PC-9 (cell line): Measurements from ENCODE around the gene STAU1. TPM values are rescaled to one million over a fixed set of nuclear protein-coding genes. Genes with fewer than 3 reads are reported as not detected.
"Not testable (repeated sequence)": the region's sequence is repeated elsewhere in the genome, so short reads cannot be mapped to it uniquely, and the experiment has no call there.

Source experiments
- BruUV-seq: library from RNA; stranded (reverse); fragments of 400-500 nt; replicated peaks from 2 replicates; lab custom pipeline; 2021; lab: Mats Ljungman, UMichigan
- CTCF ChIA-PET: fragments of 300-600 bp; sonication (Branson Sonifier 250); formaldehyde crosslinking; loops from one replicate; lab custom pipeline; 2022; ENCODE audit warnings: antibody characterized with exemption; lab: Charles Lee
- POLR2A ChIA-PET: fragments of 300-600 bp; sonication (Branson Sonifier 250); formaldehyde crosslinking; loops from one replicate; lab custom pipeline; 2022; ENCODE audit warnings: antibody characterized with exemption; ENCODE audit not compliant: unreplicated experiment; lab: Charles Lee
- DNase-seq, 2 experiments: peaks; one replicate each; pipeline versions ENCODE4 v3.0.0 to v3.0.0-alpha.2; 2015 to 2022; ENCODE audit warnings: mixed read lengths in 1 of 2
- H2AFZ ChIP-seq: fragments of 200-600 bp; sonication (generic); 2 replicates; pipeline ENCODE4 v1.8.1; 2017; ENCODE audit warnings: antibody characterized with exemption
- H3F3A ChIP-seq: fragments of 200-600 bp; sonication (generic); 2 replicates; pipeline ENCODE4 v1.8.1; 2017; ENCODE audit warnings: antibody characterized with exemption, mild to moderate bottlenecking, low read depth; ENCODE audit not compliant: insufficient read depth
- H3K27ac ChIP-seq: fragments of 200-600 bp; sonication (generic); 2 replicates; pipeline ENCODE4 v1.6.1; 2016; ENCODE audit warnings: mixed run types
- H3K27me3 ChIP-seq: fragments of 200-600 bp; sonication (generic); 2 replicates; pipeline ENCODE4 v1.6.1; 2016; ENCODE audit warnings: low read depth, mixed run types; ENCODE audit not compliant: insufficient read depth
- H3K36me3 ChIP-seq: fragments of 200-600 bp; sonication (generic); 2 replicates; pipeline ENCODE4 v1.6.1; 2016; ENCODE audit warnings: low read depth, mixed run types
- H3K4me1 ChIP-seq: fragments of 200-600 bp; sonication (generic); replicated peaks from 2 replicates; pipeline ENCODE4 v1.6.1; 2016; ENCODE audit warnings: mixed run types; ENCODE audit not compliant: insufficient read depth
- H3K4me2 ChIP-seq: fragments of 200-600 bp; sonication (generic); 2 replicates; pipeline ENCODE4 v1.6.1; 2017; ENCODE audit warnings: mixed run types
- H3K4me3 ChIP-seq: fragments of 200-600 bp; sonication (generic); 2 replicates; pipeline ENCODE4 v1.6.1; 2016; ENCODE audit warnings: mixed run types
- H3K79me2 ChIP-seq: fragments of 200-600 bp; sonication (generic); 2 replicates; pipeline ENCODE4 v1.6.1; 2017; ENCODE audit warnings: low read depth, mixed run types
- H3K9me2 ChIP-seq: fragments of 200-600 bp; sonication (generic); 2 replicates; pipeline ENCODE4 v1.8.1; 2017; ENCODE audit warnings: mild to moderate bottlenecking; ENCODE audit not compliant: insufficient read depth
- H3K9me3 ChIP-seq: fragments of 200-600 bp; sonication (generic); 2 replicates; pipeline ENCODE4 v1.8.1; 2016; ENCODE audit warnings: low read depth; ENCODE audit not compliant: insufficient read depth
- H4K20me1 ChIP-seq: fragments of 200-600 bp; sonication (generic); 2 replicates; pipeline ENCODE4 v1.8.1; 2017; ENCODE audit not compliant: insufficient read depth
- EZH2 ChIP-seq: fragments of 200-600 bp; sonication (generic); IDR thresholded peaks from 2 replicates; pipeline ENCODE4 v1.8.0; 2017; ENCODE audit warnings: antibody characterized with exemption, low read depth
- intact Hi-C: fragments of 100-400 bp; cut with micrococcal nuclease; formaldehyde crosslinking; loops from one replicate; pipeline ENCODE4 v1.10.0; 2022; ENCODE audit not compliant: unreplicated experiment
- total RNA-seq: library from RNA; stranded (reverse); gene quantifications from 2 replicates; pipeline ENCODE4 v1.2.3, GENCODE V29; 2021
- TF ChIP-seq, protein P1 (sequence below): fragments of 200-600 bp; sonication (generic); conservative IDR thresholded peaks from 2 replicates; pipeline ENCODE4 v1.6.1; 2017; ENCODE audit warnings: mixed run types, antibody characterized with exemption, mild to moderate bottlenecking, moderate library complexity

The STAU1 gene
- total RNA-seq, 1 experiment from 2014 or later, result 153 TPM

DNA sequence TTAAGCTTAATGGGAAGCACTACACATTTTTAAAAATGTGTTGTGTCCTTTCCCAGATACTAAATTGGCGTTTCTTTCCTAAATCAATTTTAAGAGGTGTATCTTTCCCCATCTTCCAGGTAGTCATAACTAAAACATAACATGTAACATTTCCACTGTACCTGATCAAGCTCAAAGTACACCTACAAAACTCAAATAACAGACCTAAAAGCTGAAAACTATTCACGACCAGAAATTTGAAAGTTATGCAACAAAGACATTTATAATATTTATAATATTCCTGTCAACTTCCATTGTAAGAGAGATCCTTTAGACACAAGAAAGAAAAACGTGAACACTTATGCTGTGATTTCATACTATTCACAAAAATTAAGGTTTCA lies 3.5 kb downstream of the STAU1 start:
- Histone ChIP-seq H4K20me1 (peaks cover 72% of the 10 kb centered on the region), H3K27ac (no peak overlapping the region), H3F3A (peaks cover 19% of the 10 kb centered on the region; the same call in 1 of the 2 replicates), H3K4me2 (no peak overlapping the region), H3K27me3 (no peaks in the 10 kb centered on the region), H3K4me1 (peaks cover 24% of the 10 kb centered on the region), H3K9me2 (no peaks in the 10 kb centered on the region), H2AFZ (no peak overlapping the region), H3K79me2 (peaks cover 81% of the 10 kb centered on the region), H3K9me3 (no peaks in the 10 kb centered on the region), H3K36me3 (peaks cover 7% of the 10 kb centered on the region; the same call in 1 of the 2 replicates), H3K4me3 (no peak overlapping the region)
- no peak for DNase-seq
- TF ChIP-seq EZH2, result no peak
- TF ChIP-seq, protein P1, sequence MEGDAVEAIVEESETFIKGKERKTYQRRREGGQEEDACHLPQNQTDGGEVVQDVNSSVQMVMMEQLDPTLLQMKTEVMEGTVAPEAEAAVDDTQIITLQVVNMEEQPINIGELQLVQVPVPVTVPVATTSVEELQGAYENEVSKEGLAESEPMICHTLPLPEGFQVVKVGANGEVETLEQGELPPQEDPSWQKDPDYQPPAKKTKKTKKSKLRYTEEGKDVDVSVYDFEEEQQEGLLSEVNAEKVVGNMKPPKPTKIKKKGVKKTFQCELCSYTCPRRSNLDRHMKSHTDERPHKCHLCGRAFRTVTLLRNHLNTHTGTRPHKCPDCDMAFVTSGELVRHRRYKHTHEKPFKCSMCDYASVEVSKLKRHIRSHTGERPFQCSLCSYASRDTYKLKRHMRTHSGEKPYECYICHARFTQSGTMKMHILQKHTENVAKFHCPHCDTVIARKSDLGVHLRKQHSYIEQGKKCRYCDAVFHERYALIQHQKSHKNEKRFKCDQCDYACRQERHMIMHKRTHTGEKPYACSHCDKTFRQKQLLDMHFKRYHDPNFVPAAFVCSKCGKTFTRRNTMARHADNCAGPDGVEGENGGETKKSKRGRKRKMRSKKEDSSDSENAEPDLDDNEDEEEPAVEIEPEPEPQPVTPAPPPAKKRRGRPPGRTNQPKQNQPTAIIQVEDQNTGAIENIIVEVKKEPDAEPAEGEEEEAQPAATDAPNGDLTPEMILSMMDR, result no peak
- ChIA-PET POLR2A (no interaction called here), CTCF (interaction anchor here (0.6 to 1.3 kb wide), 2 partner anchors 33 to 60 kb away, joined by 4 to 8 read pairs; no protein-coding TSS in a partner anchor)
- intact Hi-C loops, result no loop called here
- BruUV-seq, result no TSS peak

DNA sequence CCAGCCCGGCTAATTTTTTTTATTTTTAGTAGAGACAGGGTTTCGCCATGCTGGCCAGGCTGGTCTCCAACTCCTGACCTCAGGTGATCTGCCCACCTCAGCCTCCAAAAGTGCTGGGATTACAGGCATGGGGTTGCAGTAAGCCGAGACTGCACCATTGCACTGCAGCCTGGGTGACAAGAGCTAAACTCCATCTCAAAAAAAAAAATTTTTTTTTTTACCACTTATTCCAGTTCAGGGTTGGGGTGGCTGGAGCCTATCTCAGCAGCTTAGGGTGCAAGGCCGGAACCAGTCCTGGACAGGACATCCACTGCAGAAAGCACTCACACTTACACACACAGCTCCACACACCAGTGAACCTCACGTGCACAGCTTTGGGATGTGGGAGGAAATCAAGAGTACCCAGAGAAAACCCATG lies 4.0 kb downstream of the STAU1 start:
- BruUV-seq, DNase-seq, H3K4me3 ChIP-seq, H3K9me3 ChIP-seq, H3K9me2 ChIP-seq, H3K36me3 ChIP-seq, H3K4me2 ChIP-seq, H3K27me3 ChIP-seq, H3K27ac ChIP-seq, intact Hi-C loops, POLR2A ChIA-PET, H2AFZ ChIP-seq: not testable (repeated sequence)
- Histone ChIP-seq H4K20me1 (peaks cover 78% of the 10 kb centered on the region), H3K4me1 (peaks cover 30% of the 10 kb centered on the region), H3K79me2 (peaks cover 87% of the 10 kb centered on the region), H3F3A (peaks cover 22% of the 10 kb centered on the region; the same call in 1 of the 2 replicates)
- CTCF ChIA-PET, result interaction anchor here (0.5 to 1.3 kb wide), 4 partner anchors 34 to 205 kb away, joined by 3 to 5 read pairs (median 4); no protein-coding TSS in a partner anchor

DNA sequence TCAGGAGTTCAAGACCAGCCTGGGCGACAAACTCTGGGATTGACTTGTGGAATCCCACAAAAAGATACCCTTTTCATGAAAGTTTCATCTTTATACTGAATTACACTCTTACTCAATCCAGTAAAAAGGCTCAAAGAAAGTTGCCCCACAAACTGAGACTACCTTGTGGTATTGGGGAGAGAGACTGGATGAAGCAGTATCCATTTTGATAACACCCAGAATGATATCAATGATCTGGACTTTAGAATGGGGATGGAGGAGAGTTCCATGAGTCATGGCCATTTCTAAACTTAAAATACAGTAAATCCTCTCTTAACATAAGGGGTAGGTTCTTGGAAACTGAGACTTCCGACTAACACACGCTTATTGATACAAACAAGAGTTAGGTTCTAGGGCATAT lies 4.7 kb downstream of the STAU1 start:
- no TSS peak for BruUV-seq
- Histone ChIP-seq H3K4me1 (peaks cover 32% of the 10 kb centered on the region), H3K27ac (no peak overlapping the region), H3K27me3 (no peaks in the 10 kb centered on the region), H3F3A (peaks cover 22% of the 10 kb centered on the region; the same call in 1 of the 2 replicates), H3K79me2 (peaks cover 93% of the 10 kb centered on the region), H3K9me2 (no peaks in the 10 kb centered on the region), H3K36me3 (peaks cover 7% of the 10 kb centered on the region; the same call in 1 of the 2 replicates), H2AFZ (no peak overlapping the region), H3K9me3 (no peaks in the 10 kb centered on the region), H3K4me2 (no peak overlapping the region), H3K4me3 (no peak overlapping the region), H4K20me1 (peaks cover 78% of the 10 kb centered on the region)
- CTCF ChIA-PET, result interaction anchor here (0.6 kb wide), 1 partner anchor 158 kb away, joined by 3 read pairs; no protein-coding TSS in a partner anchor
- intact Hi-C loops, result no loop called here
- POLR2A ChIA-PET, result no interaction called here
- no peak for DNase-seq
- no peak for TF ChIP-seq EZH2
- TF ChIP-seq, protein P1, result no peak
